Skeletal muscle satellite cell (primary cell): ENCODE results near the gene TPCN2.

Source experiments
- H3K27me3 ChIP-seq: 2 replicates; pipeline ENCODE4 v1.7.0; 2013; ENCODE audit warnings: low read length; ENCODE audit not compliant: control insufficient read depth, insufficient read depth
- H3K36me3 ChIP-seq: 2 replicates; pipeline ENCODE4 v1.7.0; 2013; ENCODE audit warnings: mild to moderate bottlenecking, control low read depth, low read length; ENCODE audit not compliant: insufficient read depth
- H3K4me1 ChIP-seq: 2 replicates; pipeline ENCODE4 v1.7.0; 2013; ENCODE audit warnings: low read length; ENCODE audit not compliant: control insufficient read depth, insufficient read depth
- H3K4me2 ChIP-seq: 2 replicates; pipeline ENCODE4 v1.7.0; 2013; ENCODE audit warnings: mild to moderate bottlenecking, low read length
- H3K4me3 ChIP-seq: 2 replicates; pipeline ENCODE4 v1.7.0; 2013; ENCODE audit warnings: low read length
- H3K9ac ChIP-seq: 2 replicates; pipeline ENCODE4 v1.7.0; 2013; ENCODE audit warnings: mild to moderate bottlenecking, low read depth, low read length, moderate library complexity
- H3K9me3 ChIP-seq: replicated peaks from 2 replicates; pipeline ENCODE4 v1.7.0; 2013; ENCODE audit warnings: mild to moderate bottlenecking, control low read depth, low read length

The TPCN2 gene

DNA sequence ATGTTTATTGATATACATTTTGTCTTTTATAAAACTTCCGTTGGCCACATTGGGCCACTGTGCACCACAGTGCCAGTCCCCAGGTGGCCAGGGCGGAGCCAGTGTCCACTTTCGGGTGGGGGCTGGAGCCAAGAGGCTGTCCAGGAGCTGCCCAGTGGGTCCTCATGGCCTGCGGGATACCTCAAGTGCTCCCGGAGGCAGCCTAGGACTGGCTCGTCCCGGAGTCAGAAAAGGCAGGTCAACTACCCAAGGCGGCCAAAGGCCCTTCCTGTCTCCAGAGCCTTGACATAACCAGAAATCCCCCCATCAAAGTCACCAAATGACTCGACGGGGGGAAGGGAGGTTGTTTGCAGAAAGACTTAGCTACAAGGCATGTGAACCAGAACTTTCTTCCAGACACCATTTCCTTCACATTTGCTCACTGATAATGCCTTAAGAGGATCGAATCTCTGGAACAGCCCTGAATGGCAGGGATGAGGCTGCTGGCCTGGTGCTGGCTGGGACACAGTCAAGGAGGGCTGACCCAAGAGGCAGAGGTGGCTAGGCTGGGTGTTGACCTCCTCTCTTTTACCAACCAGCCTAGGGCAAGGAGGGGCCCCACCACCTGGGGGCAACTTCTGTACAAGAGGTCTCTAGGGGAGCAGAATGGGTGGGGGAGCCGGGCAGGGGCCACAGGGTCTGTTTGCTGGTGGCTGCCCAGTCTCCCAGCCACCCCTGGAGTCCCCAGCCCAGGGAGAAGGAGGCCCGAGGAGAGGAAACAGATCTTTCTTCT lies 44.1 kb upstream of the TPCN2 start:
- Histone ChIP-seq H3K4me3 (no peak overlapping the region), H3K4me2 (no peak overlapping the region), H3K36me3 (no peaks in the 10 kb centered on the region), H3K9ac (no peak overlapping the region), H3K9me3 (no peaks in the 10 kb centered on the region), H3K27me3 (no peaks in the 10 kb centered on the region), H3K4me1 (peaks cover 46% of the 10 kb centered on the region)

DNA sequence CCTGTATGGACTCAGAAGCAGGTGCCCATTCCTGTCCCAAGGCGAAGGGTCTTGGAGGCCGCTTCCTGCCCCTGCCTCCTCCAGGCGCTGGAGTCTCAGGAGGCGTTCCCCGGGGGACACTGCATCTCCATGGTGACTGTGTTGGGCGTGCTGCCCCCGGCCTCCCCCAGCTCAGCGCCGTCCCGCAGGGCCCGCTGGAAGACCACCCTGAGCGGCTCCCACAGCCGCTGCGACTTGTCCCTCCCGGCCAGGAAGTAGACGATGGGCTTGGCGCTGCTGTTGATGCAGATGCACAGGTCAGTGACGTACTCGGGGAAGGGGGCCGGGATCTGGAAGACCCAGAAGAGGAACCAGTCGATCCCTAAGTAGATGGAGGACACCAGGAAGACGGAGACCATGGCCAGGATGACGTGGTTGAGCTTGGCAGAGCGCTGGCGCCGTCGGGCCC lies 43.5 kb upstream of the TPCN2 start:
- Histone ChIP-seq H3K4me1 (peaks cover 49% of the 10 kb centered on the region), H3K36me3 (no peaks in the 10 kb centered on the region), H3K9me3 (no peaks in the 10 kb centered on the region), H3K9ac (no peak overlapping the region), H3K4me3 (no peak overlapping the region), H3K27me3 (no peaks in the 10 kb centered on the region), H3K4me2 (no peak overlapping the region)

DNA sequence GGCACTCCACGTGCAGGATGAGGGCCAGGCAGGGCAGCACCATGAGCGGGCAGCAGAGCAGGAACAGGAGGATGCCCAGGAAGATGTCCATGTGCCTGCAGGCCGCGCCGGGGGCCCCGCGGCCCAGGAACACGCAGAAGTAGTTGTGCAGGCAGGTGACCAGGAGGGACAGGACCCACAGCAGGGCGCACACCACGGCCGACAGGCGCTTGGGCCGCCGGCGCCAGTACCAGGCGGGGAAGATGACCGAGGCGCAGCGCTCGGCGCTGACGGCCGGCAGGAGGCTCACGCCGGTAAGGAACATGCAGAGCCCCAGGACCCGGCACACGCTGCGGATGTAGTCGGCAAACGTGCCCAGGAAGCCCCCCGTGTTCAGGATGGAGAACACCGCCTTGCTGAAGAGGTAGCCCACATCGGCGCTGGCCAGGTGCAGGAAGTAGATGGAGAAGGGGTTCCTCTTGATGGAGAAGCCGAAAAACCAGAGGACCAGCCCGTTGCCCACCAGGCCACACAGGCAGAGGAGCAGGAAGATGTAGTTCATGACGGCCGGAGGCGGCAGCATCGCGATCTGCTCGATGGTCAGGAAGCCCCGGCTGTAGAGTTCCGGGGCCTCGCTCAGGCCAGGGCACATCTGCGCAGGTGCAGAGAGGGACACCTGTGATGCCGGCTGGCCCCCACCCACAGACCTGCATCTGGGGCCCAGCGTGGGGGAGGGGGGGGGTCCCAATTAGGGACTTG lies 42.9 kb upstream of the TPCN2 start:
- Histone ChIP-seq H3K27me3 (no peaks in the 10 kb centered on the region), H3K9me3 (no peaks in the 10 kb centered on the region), H3K4me1 (peaks cover 50% of the 10 kb centered on the region), H3K36me3 (no peaks in the 10 kb centered on the region), H3K4me3 (no peak overlapping the region), H3K9ac (no peak overlapping the region), H3K4me2 (no peak overlapping the region)

DNA sequence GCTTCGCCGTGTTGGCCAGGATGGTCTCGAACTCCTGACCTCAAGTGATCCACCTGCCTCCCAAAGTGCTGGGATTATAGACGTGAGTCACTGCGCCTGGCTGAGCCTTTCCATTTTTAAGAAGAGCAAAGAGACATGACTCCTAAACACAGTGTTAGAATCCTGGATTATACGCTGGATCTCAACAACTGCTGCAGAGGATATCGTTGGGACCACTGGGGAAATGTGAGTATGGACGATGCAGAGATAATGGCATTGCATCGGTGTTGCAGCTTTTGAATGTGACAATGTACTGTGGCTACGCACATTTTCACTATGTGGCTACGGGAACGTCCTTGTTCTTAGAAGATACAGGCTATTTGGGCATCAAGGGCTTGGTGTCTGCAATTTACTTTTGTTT lies 41.9 kb upstream of the TPCN2 start:
- H3K9me3 ChIP-seq, result no peaks in the 10 kb centered on the region
- no peaks in the 10 kb centered on the region for H3K27me3 ChIP-seq
- no peak overlapping the region for H3K9ac ChIP-seq
- no peaks in the 10 kb centered on the region for H3K36me3 ChIP-seq
- H3K4me1 ChIP-seq, result peaks cover 51% of the 10 kb centered on the region
- no peak overlapping the region for H3K4me2 ChIP-seq
- no peak overlapping the region for H3K4me3 ChIP-seq

DNA sequence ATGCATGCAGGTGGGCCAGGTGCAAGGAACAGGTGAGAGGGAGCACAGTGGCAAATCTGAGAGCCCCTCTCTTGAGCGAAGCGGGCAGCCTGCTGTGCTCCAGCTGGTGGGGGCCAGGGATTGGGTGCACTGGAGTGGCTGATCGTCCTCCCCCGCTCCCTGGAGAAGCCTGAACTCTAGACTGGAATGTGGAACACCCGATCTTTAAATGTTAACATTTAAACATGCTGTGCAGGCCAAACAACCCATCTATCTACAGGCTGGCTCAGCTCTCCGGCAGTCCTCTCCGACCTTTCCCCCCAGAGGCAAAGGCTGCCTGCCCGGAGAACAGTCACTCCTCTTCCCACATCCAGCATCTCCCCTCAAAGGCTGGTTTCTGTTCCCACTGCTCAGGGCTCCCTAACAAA lies 40.8 kb upstream of the TPCN2 start:
- H3K9me3 ChIP-seq, result no peaks in the 10 kb centered on the region
- peak overlapping the region; percentile 32 for H3K4me2 ChIP-seq
- no peaks in the 10 kb centered on the region for H3K36me3 ChIP-seq
- peaks cover 55% of the 10 kb centered on the region for H3K4me1 ChIP-seq
- H3K4me3 ChIP-seq, result no peak overlapping the region
- H3K27me3 ChIP-seq, result no peaks in the 10 kb centered on the region
- H3K9ac ChIP-seq, result peak overlapping the region; percentile 16

DNA sequence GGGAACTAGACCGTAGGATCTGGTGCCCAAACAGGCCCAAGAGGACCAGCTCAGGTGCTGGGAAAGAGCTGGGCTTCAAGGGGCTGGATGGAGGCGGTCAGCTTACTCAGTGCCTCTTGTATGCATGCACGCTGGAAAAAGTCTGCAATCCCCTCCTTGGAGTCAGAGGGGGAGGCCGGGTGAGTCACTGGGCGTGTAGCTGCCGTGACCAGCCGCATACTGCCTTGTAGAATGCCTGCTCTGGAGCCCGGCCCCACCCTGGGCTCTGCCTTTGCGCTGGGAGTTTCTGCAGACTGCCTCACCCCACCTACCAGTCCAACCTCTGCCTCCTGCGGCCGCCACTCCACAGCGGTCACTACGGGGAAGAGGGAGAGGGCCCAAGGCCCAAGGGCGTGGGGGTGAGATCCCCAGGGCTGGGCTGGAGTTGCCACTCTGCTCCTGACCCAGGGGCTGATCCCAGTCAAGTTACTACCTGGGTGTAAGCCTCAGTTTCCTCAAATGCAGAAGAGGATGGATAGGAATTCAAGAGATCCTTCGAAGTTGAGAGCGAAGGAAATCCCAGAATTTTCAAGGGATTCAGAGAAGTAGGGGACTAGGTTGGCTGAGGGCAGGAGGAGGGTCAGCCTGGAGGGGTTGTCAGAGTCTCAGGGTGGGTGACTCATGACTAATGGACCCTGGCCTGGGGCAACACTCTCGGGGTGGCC lies 39.8 kb upstream of the TPCN2 start:
- no peaks in the 10 kb centered on the region for H3K27me3 ChIP-seq
- H3K4me3 ChIP-seq, result peak overlapping the region; percentile 31
- H3K9ac ChIP-seq, result peak overlapping the region; percentile 49

DNA sequence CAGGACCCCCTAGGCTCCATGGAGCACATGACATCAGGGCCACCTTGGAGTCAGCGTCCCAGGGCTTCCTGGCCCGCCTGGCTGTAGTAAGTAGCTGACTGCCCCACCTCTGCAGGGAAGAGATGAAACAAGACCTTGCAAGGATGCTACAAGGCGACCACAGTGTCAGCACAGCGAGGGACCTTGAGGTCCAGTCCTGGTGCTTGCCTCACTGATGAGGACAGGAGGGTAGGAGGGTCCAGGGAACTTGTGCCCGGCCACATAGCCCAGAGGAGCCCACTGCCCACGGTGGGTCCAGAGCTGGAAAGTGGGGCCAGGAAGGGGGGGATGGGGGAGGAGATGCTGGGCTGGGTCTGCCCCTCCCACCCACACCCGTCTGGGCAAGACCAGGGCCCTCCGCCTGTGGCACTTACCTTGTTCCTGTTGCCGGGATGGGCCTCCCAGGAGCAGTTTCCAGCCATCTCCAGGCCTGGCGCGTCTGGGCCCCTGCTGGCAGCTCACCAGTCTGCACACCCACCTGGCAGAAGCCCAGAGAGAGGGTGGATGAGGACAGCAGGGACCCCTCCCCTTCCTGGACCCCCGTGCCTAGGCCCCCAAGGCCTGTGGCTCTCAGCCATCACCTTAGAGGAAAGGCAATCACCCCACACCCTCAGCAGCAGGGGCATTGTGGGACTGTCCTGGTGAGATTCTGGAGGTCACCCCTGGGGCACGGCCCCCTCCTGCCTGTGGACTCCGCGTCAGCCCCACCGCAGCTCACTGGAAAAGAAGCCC lies 39.1 kb upstream of the TPCN2 start:
- no peak overlapping the region for H3K9ac ChIP-seq
- no peaks in the 10 kb centered on the region for H3K27me3 ChIP-seq

More for the DNA sequence above, 39.8 kb upstream of the TPCN2 start:
- H3K4me1 ChIP-seq, result peaks cover 62% of the 10 kb centered on the region
- H3K36me3 ChIP-seq, result no peaks in the 10 kb centered on the region
- H3K9me3 ChIP-seq, result no peaks in the 10 kb centered on the region
- H3K4me2 ChIP-seq, result peak overlapping the region; percentile 63

DNA sequence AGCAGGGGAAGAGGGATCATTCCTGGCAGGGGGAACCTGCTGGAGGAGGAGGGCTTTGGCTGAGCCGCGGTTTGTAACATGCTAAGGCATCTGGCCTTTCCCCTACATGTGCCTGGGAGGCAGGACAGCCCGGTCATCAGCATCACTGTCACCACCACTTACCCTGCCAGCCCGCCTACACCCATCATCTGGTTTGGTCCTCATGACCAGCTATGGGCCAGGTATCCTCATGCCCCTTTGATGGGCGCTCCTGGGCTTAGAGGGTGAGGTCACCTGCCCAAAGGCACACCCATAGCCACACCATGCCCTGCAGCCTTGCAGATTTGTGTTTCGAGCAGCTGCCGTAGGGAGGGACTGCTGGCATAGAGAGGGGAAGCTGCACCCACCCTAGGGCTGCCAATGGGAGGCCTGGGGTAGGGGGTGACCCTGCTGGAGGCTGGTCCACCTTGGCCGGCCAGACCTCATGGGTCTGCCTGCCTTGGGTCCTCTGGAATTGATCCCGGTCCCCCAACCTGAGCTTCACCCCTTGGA lies 38.3 kb upstream of the TPCN2 start:
- H3K36me3 ChIP-seq, result no peaks in the 10 kb centered on the region
- no peaks in the 10 kb centered on the region for H3K9me3 ChIP-seq
- H3K27me3 ChIP-seq, result peaks cover 1% of the 10 kb centered on the region
- H3K4me2 ChIP-seq, result peak overlapping the region; percentile 80
- H3K9ac ChIP-seq, result peak overlapping the region; percentile 66
- peaks cover 62% of the 10 kb centered on the region for H3K4me1 ChIP-seq
- H3K4me3 ChIP-seq, result peak overlapping the region; percentile 51

More for the DNA sequence above, 39.1 kb upstream of the TPCN2 start:
- Histone ChIP-seq H3K4me2 (peak overlapping the region; percentile 80), H3K4me3 (no peak overlapping the region), H3K9me3 (no peaks in the 10 kb centered on the region), H3K36me3 (no peaks in the 10 kb centered on the region), H3K4me1 (peaks cover 62% of the 10 kb centered on the region)

DNA sequence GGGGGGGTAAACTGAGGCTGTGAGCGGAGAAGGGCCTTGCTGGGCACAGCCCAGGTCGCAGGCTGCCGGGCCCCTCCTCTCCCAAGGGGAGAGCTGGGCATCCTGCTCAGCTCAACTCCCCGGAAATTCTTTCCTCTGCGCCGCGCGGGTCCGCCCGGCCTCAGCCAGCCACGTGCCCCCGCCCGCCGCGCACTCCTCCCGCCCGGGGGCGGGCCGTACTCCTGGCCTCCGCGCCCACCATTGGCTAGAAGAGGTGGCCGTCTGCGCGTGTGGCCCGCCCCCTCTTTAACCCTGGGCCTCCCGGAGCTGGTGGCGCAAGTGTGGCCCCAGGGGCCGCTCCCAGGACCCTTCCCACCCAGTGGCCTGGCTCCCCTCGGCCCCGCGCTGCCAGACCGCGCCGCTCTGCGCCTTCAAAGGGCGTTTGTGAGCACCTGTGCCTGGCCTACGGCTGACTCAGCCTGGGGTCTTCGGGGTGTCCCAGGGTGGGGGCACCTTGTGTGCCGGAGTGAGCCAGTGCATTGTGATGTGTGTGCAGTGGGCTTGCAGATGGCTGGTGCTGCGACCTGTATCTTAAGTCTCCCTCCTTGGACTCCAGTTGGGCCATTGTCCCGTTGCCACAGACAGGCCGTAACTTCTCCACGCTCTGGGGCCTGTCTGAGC lies 37.6 kb upstream of the TPCN2 start:
- Histone ChIP-seq H3K4me2 (peak overlapping the region; percentile 80), H3K36me3 (no peaks in the 10 kb centered on the region), H3K27me3 (peaks cover 4% of the 10 kb centered on the region), H3K9me3 (no peaks in the 10 kb centered on the region), H3K4me1 (peaks cover 62% of the 10 kb centered on the region), H3K4me3 (peak overlapping the region; percentile 70), H3K9ac (peak overlapping the region; percentile 66)

DNA sequence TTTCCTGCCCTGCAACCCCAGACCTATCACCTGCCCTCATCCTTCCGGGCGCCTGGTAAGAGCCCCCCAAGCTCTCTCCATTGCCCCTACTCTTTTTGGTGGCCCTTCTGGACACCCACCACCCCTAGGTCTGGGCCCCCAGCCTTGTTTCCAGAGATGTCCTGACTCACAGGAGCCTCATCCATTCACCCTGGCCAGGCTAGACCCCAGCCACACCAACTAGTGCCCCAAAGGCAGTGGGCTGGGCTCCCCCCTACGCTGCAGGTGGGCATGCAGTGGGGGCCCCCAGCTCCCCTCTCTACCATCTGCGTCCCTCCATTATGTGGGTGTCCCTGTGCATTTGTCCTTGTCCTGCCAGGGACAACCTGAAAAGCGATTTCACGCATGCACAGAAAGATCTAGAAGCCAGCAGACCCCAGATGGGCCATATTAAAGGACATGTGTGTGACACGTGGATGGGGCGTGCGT lies 37.1 kb upstream of the TPCN2 start:
- Histone ChIP-seq H3K36me3 (no peaks in the 10 kb centered on the region), H3K4me1 (peaks cover 62% of the 10 kb centered on the region), H3K9me3 (no peaks in the 10 kb centered on the region), H3K4me2 (peak overlapping the region; percentile 80), H3K9ac (peak overlapping the region; percentile 72), H3K4me3 (peak overlapping the region; percentile 70), H3K27me3 (peaks cover 4% of the 10 kb centered on the region)
